ENCODE data around the gene KIF16B.

KIF16B gene

DNA sequence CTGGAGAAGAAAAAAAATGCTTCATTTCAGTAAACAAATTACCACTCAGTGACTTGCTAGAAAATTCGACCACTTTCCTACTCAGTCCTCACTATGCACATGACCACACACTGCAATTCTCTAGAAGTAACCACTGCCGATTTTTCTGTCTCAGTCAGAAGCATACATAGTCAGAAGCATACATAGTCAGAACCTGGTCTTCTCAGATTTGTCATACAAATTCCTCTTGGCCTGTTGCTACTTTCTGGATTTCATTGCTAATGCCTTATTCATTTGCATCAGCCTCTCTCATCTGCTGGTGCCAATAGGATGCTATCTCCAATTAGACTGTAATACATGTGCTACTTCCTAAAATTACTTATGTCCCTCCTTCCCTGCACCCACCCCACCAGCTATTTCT is 10.2 kb upstream of the KIF16B start:
- Histone ChIP-seq H2BK120ac (ENCODE audit: low read depth, low read length) (no peak overlapping the region), H3K4ac (ENCODE audit: low read depth in 1 of 2, low read length in 2 of 2) (no peak overlapping the region), H3K18ac (ENCODE audit: low read depth in 1 of 2, low read length in 2 of 2) (no peak overlapping the region), H2BK12ac (ENCODE audit: low read length in 2 of 2) (no peak overlapping the region), H3K36me3 (ENCODE audit: control insufficient read depth in 1 of 2, insufficient read depth in 2 of 2, low read depth in 1 of 2, low read length in 2 of 2) (no peaks in the 10 kb centered on the region), H3K23ac (ENCODE audit: low read length in 2 of 2) (no peak overlapping the region), H3K9me3 (ENCODE audit: control insufficient read depth, low read length) (no peaks in the 10 kb centered on the region), H2BK15ac (ENCODE audit: low read depth, poor library complexity, severe bottlenecking) (no peak overlapping the region), H2AFZ (ENCODE audit: low read depth, low read length) (no peak overlapping the region), H3K14ac (ENCODE audit: low read length in 2 of 2) (no peak overlapping the region), H4K8ac (ENCODE audit: low read length) (no peak overlapping the region), H3K4me3 (ENCODE audit: insufficient read depth in 1 of 2, low read depth in 1 of 2, low read length in 2 of 2) (no peak overlapping the region), H3K9ac (ENCODE audit: low read length) (no peak overlapping the region), H3K27ac (ENCODE audit: low read length, poor library complexity, severe bottlenecking) (no peak overlapping the region), H3K27me3 (ENCODE audit: control insufficient read depth in 1 of 2, insufficient read depth in 1 of 2, low read length in 2 of 2) (peaks cover 3 to 12% of the 10 kb centered on the region in 2 experiments), H4K91ac (ENCODE audit: low read length) (no peak overlapping the region), H2BK5ac (ENCODE audit: low read depth, low read length, poor library complexity, severe bottlenecking) (no peak overlapping the region), H3K4me1 (ENCODE audit: control insufficient read depth, insufficient read depth, low read depth, low read length) (no peaks in the 10 kb centered on the region), H3K79me1 (replicated peaks; ENCODE audit: low read length, poor library complexity, severe bottlenecking) (no peaks in the 10 kb centered on the region), H2AK5ac (ENCODE audit: low read length, severe bottlenecking) (no peak overlapping the region), H3K4me2 (ENCODE audit: low read length, poor library complexity, severe bottlenecking) (no peak overlapping the region)
- WGBS = 80% methylated on average over 2 of the region's 2 CpGs
- DNase-seq = no peak

DNA sequence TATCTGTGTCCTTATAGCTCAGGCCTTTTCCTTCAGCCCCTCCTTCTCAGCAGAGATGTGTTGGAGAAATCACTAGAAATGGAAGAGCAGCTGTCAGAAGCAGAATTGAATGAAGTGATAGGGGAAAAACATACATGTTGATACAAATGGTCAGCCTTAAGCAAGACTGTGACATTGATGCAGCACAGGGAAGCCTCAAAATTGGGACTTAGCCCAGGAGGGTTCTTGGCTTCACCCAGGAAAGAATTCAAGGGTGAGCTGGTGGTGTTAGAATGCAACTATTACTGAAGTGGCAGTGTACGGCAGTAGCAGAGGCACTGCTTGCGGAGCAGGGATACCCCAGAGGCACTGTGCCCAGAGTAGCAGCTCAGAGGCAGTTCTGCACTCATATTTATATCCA is 8.0 kb upstream of the KIF16B start:
- DNase-seq = no peak
- WGBS = 100% methylated on average over 1 of the region's 2 CpGs
- Histone ChIP-seq H2AFZ (ENCODE audit: low read depth, low read length) (no peak overlapping the region), H3K4ac (ENCODE audit: low read depth in 1 of 2, low read length in 2 of 2) (no peak overlapping the region), H3K4me1 (ENCODE audit: control insufficient read depth, insufficient read depth, low read depth, low read length) (no peaks in the 10 kb centered on the region), H3K9me3 (ENCODE audit: control insufficient read depth, low read length) (no peaks in the 10 kb centered on the region), H3K27me3 (ENCODE audit: control insufficient read depth in 1 of 2, insufficient read depth in 1 of 2, low read length in 2 of 2) (peaks cover 0 to under 1% of the 10 kb centered on the region in 2 experiments), H3K4me2 (ENCODE audit: low read length, poor library complexity, severe bottlenecking) (no peak overlapping the region), H3K36me3 (ENCODE audit: control insufficient read depth in 1 of 2, insufficient read depth in 2 of 2, low read depth in 1 of 2, low read length in 2 of 2) (no peaks in the 10 kb centered on the region), H3K23ac (ENCODE audit: low read length in 2 of 2) (no peak overlapping the region), H3K4me3 (ENCODE audit: insufficient read depth in 1 of 2, low read depth in 1 of 2, low read length in 2 of 2) (no peak overlapping the region), H2BK15ac (ENCODE audit: low read depth, poor library complexity, severe bottlenecking) (no peak overlapping the region), H3K27ac (ENCODE audit: low read length, poor library complexity, severe bottlenecking) (no peak overlapping the region), H2BK12ac (ENCODE audit: low read length in 2 of 2) (no peak overlapping the region), H3K18ac (ENCODE audit: low read depth in 1 of 2, low read length in 2 of 2) (no peak overlapping the region), H3K79me1 (replicated peaks; ENCODE audit: low read length, poor library complexity, severe bottlenecking) (no peaks in the 10 kb centered on the region), H3K9ac (ENCODE audit: low read length) (no peak overlapping the region), H3K14ac (ENCODE audit: low read length in 2 of 2) (no peak overlapping the region), H2BK120ac (ENCODE audit: low read depth, low read length) (no peak overlapping the region), H4K8ac (ENCODE audit: low read length) (no peak overlapping the region), H2BK5ac (ENCODE audit: low read depth, low read length, poor library complexity, severe bottlenecking) (no peak overlapping the region), H2AK5ac (ENCODE audit: low read length, severe bottlenecking) (no peak overlapping the region), H4K91ac (ENCODE audit: low read length) (no peak overlapping the region)

DNA sequence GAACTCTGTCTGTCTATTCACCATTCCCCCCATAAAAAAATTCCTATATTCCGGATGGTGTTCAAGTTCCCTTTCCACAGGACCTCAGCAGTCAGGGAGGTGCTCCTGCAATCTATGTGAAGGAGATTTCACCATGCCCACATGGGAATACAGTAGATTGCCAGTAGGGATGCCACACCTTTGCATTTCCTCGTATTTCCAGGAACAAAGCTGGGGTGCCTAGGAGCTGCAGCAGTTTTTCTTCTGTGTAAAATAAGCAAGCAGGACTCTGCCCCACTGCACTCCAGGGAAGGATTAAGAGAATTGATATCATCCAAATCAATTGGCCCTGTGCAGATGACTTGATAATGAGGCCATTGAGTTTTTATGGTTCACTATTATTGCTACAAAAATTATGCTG is 7.4 kb upstream of the KIF16B start:
- Histone ChIP-seq H3K9me3 (ENCODE audit: control insufficient read depth, low read length) (no peaks in the 10 kb centered on the region), H2BK12ac (ENCODE audit: low read length in 2 of 2) (no peak overlapping the region), H3K4me3 (ENCODE audit: insufficient read depth in 1 of 2, low read depth in 1 of 2, low read length in 2 of 2) (peak overlapping the region in 1 of 2 experiments; percentile 30), H2AK5ac (ENCODE audit: low read length, severe bottlenecking) (no peak overlapping the region), H3K4ac (ENCODE audit: low read depth in 1 of 2, low read length in 2 of 2) (no peak overlapping the region), H2BK5ac (ENCODE audit: low read depth, low read length, poor library complexity, severe bottlenecking) (no peak overlapping the region), H2AFZ (ENCODE audit: low read depth, low read length) (no peak overlapping the region), H3K23ac (ENCODE audit: low read length in 2 of 2) (no peak overlapping the region), H3K27me3 (ENCODE audit: control insufficient read depth in 1 of 2, insufficient read depth in 1 of 2, low read length in 2 of 2) (no peaks in the 10 kb centered on the region), H3K18ac (ENCODE audit: low read depth in 1 of 2, low read length in 2 of 2) (no peak overlapping the region), H3K79me1 (replicated peaks; ENCODE audit: low read length, poor library complexity, severe bottlenecking) (no peaks in the 10 kb centered on the region), H3K14ac (ENCODE audit: low read length in 2 of 2) (no peak overlapping the region), H2BK120ac (ENCODE audit: low read depth, low read length) (no peak overlapping the region), H3K36me3 (ENCODE audit: control insufficient read depth in 1 of 2, insufficient read depth in 2 of 2, low read depth in 1 of 2, low read length in 2 of 2) (no peaks in the 10 kb centered on the region), H2BK15ac (ENCODE audit: low read depth, poor library complexity, severe bottlenecking) (no peak overlapping the region), H3K9ac (ENCODE audit: low read length) (no peak overlapping the region), H3K27ac (ENCODE audit: low read length, poor library complexity, severe bottlenecking) (no peak overlapping the region), H4K8ac (ENCODE audit: low read length) (no peak overlapping the region), H3K4me1 (ENCODE audit: control insufficient read depth, insufficient read depth, low read depth, low read length) (peaks cover 2% of the 10 kb centered on the region), H4K91ac (ENCODE audit: low read length) (no peak overlapping the region), H3K4me2 (ENCODE audit: low read length, poor library complexity, severe bottlenecking) (no peak overlapping the region)
- DNase-seq = no peak
- WGBS = 86% methylated on average over 2 of the region's 2 CpGs

DNA sequence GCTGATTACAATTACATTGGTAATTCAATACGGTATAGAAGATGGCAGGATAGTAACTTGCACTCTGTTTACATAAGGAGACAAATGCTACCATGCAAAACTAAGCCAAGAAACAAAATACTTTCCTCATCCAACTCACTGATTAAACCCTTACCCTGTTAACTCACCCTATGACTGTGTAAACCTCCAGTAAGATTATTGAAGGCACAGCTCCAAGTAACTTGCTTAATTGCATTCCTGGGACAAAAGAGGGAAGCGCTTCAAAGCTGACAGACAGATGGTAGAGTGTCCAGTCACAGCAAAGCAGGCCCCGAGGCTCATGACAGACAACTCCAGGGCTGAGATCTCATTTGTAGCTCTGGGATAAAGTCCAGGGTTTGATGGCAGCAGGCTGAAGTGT is 6.9 kb upstream of the KIF16B start:
- no peak overlapping the region for H4K91ac ChIP-seq (ENCODE audit: low read length)
- DNase-seq = peak; percentile 47
- peak overlapping the region; percentile 59 for H3K9ac ChIP-seq (ENCODE audit: low read length)
- no peak overlapping the region for H2BK5ac ChIP-seq (ENCODE audit: low read depth, low read length, poor library complexity, severe bottlenecking)
- H3K18ac ChIP-seq (ENCODE audit: low read depth in 1 of 2, low read length in 2 of 2) = no peak overlapping the region
- H3K36me3 ChIP-seq (ENCODE audit: control insufficient read depth in 1 of 2, insufficient read depth in 2 of 2, low read depth in 1 of 2, low read length in 2 of 2) = no peaks in the 10 kb centered on the region
- H3K4me1 ChIP-seq (ENCODE audit: control insufficient read depth, insufficient read depth, low read depth, low read length) = peaks cover 5% of the 10 kb centered on the region
- H3K4ac ChIP-seq (ENCODE audit: low read depth in 1 of 2, low read length in 2 of 2) = no peak overlapping the region
- no peaks in the 10 kb centered on the region for H3K27me3 ChIP-seq (ENCODE audit: control insufficient read depth in 1 of 2, insufficient read depth in 1 of 2, low read length in 2 of 2)
- no peak overlapping the region for H2BK120ac ChIP-seq (ENCODE audit: low read depth, low read length)
- no peak overlapping the region for H4K8ac ChIP-seq (ENCODE audit: low read length)
- no peak overlapping the region for H2AK5ac ChIP-seq (ENCODE audit: low read length, severe bottlenecking)
- no peak overlapping the region for H2BK15ac ChIP-seq (ENCODE audit: low read depth, poor library complexity, severe bottlenecking)
- no peak overlapping the region for H3K14ac ChIP-seq (ENCODE audit: low read length in 2 of 2)
- no peak overlapping the region for H3K4me2 ChIP-seq (ENCODE audit: low read length, poor library complexity, severe bottlenecking)
- H3K4me3 ChIP-seq (ENCODE audit: insufficient read depth in 1 of 2, low read depth in 1 of 2, low read length in 2 of 2) = peak overlapping the region in 1 of 2 experiments; percentile 30
- no peak overlapping the region for H2AFZ ChIP-seq (ENCODE audit: low read depth, low read length)
- H3K79me1 ChIP-seq (replicated peaks; ENCODE audit: low read length, poor library complexity, severe bottlenecking) = no peaks in the 10 kb centered on the region
- no peak overlapping the region for H3K27ac ChIP-seq (ENCODE audit: low read length, poor library complexity, severe bottlenecking)
- 67% methylated on average over 3 of the region's 3 CpGs for WGBS
- no peak overlapping the region for H3K23ac ChIP-seq (ENCODE audit: low read length in 2 of 2)
- H2BK12ac ChIP-seq (ENCODE audit: low read length in 2 of 2) = no peak overlapping the region
- no peaks in the 10 kb centered on the region for H3K9me3 ChIP-seq (ENCODE audit: control insufficient read depth, low read length)

Data from mesenchymal stem cell (in vitro differentiated cells and primary cell).